Keratinocyte (primary cell): ENCODE data around the gene MYL12A. TPM values are rescaled to one million over a fixed set of nuclear protein-coding genes. Genes with fewer than 3 reads are reported as not detected.
"Not testable (repeated sequence)": the region's sequence is repeated elsewhere in the genome, so short reads cannot be mapped to it uniquely, and the experiment has no call there.

Experiments used
- DNase-seq: peaks from one replicate; pipeline ENCODE4 v3.0.0-alpha.2; 2011; ENCODE audit warnings: low read depth, missing footprints, low spot score
- FAIRE-seq: peaks from 2 replicates; lab custom pipeline; 2011; peaks lifted over from hg19 to GRCh38; lab: Jason Lieb, UNC
- H2AFZ ChIP-seq: 2 replicates; pipeline ENCODE4 v1.6.0; 2012; ENCODE audit warnings: low read length, control low read depth, inconsistent platforms; ENCODE audit not compliant: control insufficient read depth
- H3K27ac ChIP-seq: 2 replicates; pipeline ENCODE4 v1.5.1; 2011; ENCODE audit warnings: low read length; ENCODE audit not compliant: control insufficient read depth, insufficient read depth
- H3K27me3 ChIP-seq: 3 replicates; pipeline ENCODE4 v1.6.0; 2011; ENCODE audit warnings: low read length; ENCODE audit not compliant: control insufficient read depth, insufficient read depth; ENCODE audit errors: extremely low read depth
- H3K36me3 ChIP-seq, 2 experiments: 2 replicates in 1 of 2; 3 replicates in 1 of 2; pipeline ENCODE4 v1.5.1; 2011; ENCODE audit warnings: low read length in 2 of 2, mild to moderate bottlenecking in 1 of 2; ENCODE audit not compliant: control insufficient read depth in 2 of 2, insufficient read depth in 2 of 2; ENCODE audit errors: extremely low read depth in 1 of 2
- H3K4me1 ChIP-seq: 3 replicates; pipeline ENCODE4 v1.5.1; 2011; ENCODE audit warnings: low read length; ENCODE audit not compliant: control insufficient read depth, insufficient read depth; ENCODE audit errors: extremely low read depth
- H3K4me2 ChIP-seq: 3 replicates; pipeline ENCODE4 v1.6.0; 2011; ENCODE audit warnings: low read depth, low read length; ENCODE audit not compliant: control insufficient read depth, insufficient read depth; ENCODE audit errors: extremely low read depth
- H3K4me3 ChIP-seq, 3 experiments: fragments of 200-600 bp in 1 of 3; sonication (generic) in 1 of 3; 2 replicates in 2 of 3; 3 replicates in 1 of 3; pipeline ENCODE4 v1.5.1; 2011 to 2016; ENCODE audit warnings: low read length in 3 of 3, mild to moderate bottlenecking in 3 of 3, control low read depth in 2 of 3, inconsistent platforms in 1 of 3, low read depth in 1 of 3, mixed read lengths in 1 of 3, mixed run types in 1 of 3, moderate library complexity in 1 of 3; ENCODE audit not compliant: control insufficient read depth in 2 of 3, insufficient read depth in 2 of 3; ENCODE audit errors: extremely low read depth in 1 of 3
- H3K79me2 ChIP-seq: 2 replicates; pipeline ENCODE4 v1.6.0; 2012; ENCODE audit warnings: low read length; ENCODE audit not compliant: control insufficient read depth, insufficient read depth
- H3K9ac ChIP-seq: 3 replicates; pipeline ENCODE4 v1.6.0; 2011; ENCODE audit warnings: low read length; ENCODE audit not compliant: control insufficient read depth, insufficient read depth; ENCODE audit errors: extremely low read depth
- H3K9me1 ChIP-seq: 3 replicates; pipeline ENCODE4 v1.6.0; 2011; ENCODE audit warnings: low read length; ENCODE audit not compliant: control insufficient read depth, insufficient read depth; ENCODE audit errors: extremely low read depth
- H3K9me3 ChIP-seq: 2 replicates; pipeline ENCODE4 v1.5.1; 2012; ENCODE audit warnings: low read depth, low read length; ENCODE audit not compliant: control insufficient read depth
- H4K20me1 ChIP-seq: 3 replicates; pipeline ENCODE4 v1.6.0; 2011; ENCODE audit warnings: low read length; ENCODE audit not compliant: control insufficient read depth, insufficient read depth; ENCODE audit errors: extremely low read depth
- EZH2 ChIP-seq: IDR thresholded peaks from one replicate; pipeline ENCODE4 v1.6.1; 2012; ENCODE audit warnings: inconsistent platforms, mild to moderate bottlenecking, low read length, moderate library complexity
- dilution Hi-C: fragments of 300-500 bp; cut with MboI; formaldehyde crosslinking; loops from one replicate; pipeline ENCODE4 v1.7.0; 2020; ENCODE audit warnings: low sequenced_read_pairs; ENCODE audit not compliant: extremely low pct_ligation_motif_present
- polyA plus RNA-seq, 5 experiments: library from polyadenylated mRNA; depleted of rRNA in 3 of 5; stranded (reverse) in 3 of 5; stranded (forward) in 1 of 5; unstranded in 1 of 5; fragments of >200 nt; gene quantifications; 1 replicate in 1 of 5; 2 replicates in 3 of 5; 3 replicates in 1 of 5; pipeline versions ENCODE4 v1.2.1 to v1.2.3, GENCODE V29; 2011 to 2012; ENCODE audit warnings: missing spikeins in 2 of 5, low read depth in 1 of 5, low replicate concordance in 1 of 5
- TF ChIP-seq, protein P1 (sequence below), 3 experiments: IDR thresholded peaks in 1 of 3; conservative IDR thresholded peaks in 1 of 3; optimal IDR thresholded peaks in 1 of 3; 2 replicates in 2 of 3; 3 replicates in 1 of 3; pipeline versions ENCODE3 to v1.5.1; 2011; ENCODE audit warnings: low read length in 3 of 3, mild to moderate bottlenecking in 3 of 3, moderate library complexity in 2 of 3, control low read depth in 1 of 3, inconsistent platforms in 1 of 3; ENCODE audit not compliant: insufficient read depth in 2 of 3; ENCODE audit errors: extremely low read depth in 1 of 3

MYL12A gene
- polyA plus RNA-seq, 1 donor (not counting 4 experiments of a cell fraction or from before 2014, with no cell fraction given) = 759 TPM

DNA sequence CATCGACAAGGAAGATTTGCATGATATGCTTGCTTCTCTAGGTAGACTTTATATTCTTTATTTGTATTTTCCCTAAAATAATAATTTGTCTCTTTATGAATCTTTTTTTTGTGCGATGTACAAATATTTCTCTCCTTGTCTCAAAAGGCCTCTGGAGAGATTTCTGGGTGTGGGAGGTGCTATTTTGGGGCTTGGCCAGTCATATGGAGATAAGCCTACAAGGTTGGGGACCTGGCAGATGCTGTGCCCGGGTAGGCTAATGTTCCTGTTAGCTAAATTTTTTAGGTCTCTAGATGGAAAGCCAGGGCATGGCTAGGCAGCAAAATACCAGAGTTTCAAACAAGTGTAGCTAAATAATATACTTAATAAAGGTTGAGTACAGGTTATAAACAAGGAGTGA, 25.4 kb downstream of the MYL12A start:
- no peak for TF ChIP-seq EZH2
- TF ChIP-seq, protein P1, sequence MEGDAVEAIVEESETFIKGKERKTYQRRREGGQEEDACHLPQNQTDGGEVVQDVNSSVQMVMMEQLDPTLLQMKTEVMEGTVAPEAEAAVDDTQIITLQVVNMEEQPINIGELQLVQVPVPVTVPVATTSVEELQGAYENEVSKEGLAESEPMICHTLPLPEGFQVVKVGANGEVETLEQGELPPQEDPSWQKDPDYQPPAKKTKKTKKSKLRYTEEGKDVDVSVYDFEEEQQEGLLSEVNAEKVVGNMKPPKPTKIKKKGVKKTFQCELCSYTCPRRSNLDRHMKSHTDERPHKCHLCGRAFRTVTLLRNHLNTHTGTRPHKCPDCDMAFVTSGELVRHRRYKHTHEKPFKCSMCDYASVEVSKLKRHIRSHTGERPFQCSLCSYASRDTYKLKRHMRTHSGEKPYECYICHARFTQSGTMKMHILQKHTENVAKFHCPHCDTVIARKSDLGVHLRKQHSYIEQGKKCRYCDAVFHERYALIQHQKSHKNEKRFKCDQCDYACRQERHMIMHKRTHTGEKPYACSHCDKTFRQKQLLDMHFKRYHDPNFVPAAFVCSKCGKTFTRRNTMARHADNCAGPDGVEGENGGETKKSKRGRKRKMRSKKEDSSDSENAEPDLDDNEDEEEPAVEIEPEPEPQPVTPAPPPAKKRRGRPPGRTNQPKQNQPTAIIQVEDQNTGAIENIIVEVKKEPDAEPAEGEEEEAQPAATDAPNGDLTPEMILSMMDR (optimal IDR thresholded peaks at IDR 0.05 in 1 of 3, IDR thresholded peaks at IDR 0.05 in 1 of 3, conservative IDR thresholded peaks at IDR 0.05 in 1 of 3; ENCODE audit: extremely low read depth in 1 of 3, insufficient read depth in 2 of 3, low read length in 3 of 3) = no peak
- FAIRE-seq (no peak), DNase-seq (no peak)
- H3K9me1 ChIP-seq = peaks cover 6% of the 10 kb centered on the region
- H3K9me3 ChIP-seq = no peaks in the 10 kb centered on the region
- H2AFZ ChIP-seq = no peak overlapping the region
- H3K36me3 ChIP-seq = peaks cover 8 to 11% of the 10 kb centered on the region in 2 experiments
- H4K20me1 ChIP-seq = peaks cover 44% of the 10 kb centered on the region
- dilution Hi-C loops = no loop called here
- H3K4me1 ChIP-seq = peaks cover 20% of the 10 kb centered on the region
- H3K79me2 ChIP-seq = peaks cover 86% of the 10 kb centered on the region
- H3K4me2 ChIP-seq = no peak overlapping the region
- no peak overlapping the region for H3K9ac ChIP-seq
- no peak overlapping the region for H3K4me3 ChIP-seq
- no peak overlapping the region for H3K27ac ChIP-seq
- no peaks in the 10 kb centered on the region for H3K27me3 ChIP-seq

DNA sequence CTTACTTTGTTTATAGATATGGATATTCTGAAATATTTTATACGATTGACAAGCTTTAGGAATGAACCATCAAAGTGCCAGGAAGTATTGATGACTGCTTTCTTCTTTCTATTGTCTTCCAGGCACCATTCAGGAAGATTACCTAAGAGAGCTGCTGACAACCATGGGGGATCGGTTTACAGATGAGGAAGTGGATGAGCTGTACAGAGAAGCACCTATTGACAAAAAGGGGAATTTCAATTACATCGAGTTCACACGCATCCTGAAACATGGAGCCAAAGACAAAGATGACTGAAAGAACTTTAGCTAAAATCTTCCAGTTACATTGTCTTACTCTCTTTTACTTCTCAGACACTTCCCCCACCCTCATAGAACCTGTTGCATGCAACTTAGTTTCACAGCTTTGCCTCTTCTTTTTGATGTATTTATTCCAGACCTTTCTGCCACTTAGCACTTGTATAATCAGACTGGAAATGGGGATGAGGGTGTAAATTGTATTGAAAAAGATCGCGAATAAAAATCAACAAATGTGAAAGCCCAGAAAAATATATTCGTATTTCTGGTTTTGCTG, 30.1 kb downstream of the MYL12A start:
- H2AFZ ChIP-seq, H3K4me3 ChIP-seq, H3K9me3 ChIP-seq, H3K27me3 ChIP-seq, H3K27ac ChIP-seq, H3K9me1 ChIP-seq, H3K4me1 ChIP-seq, DNase-seq, H3K9ac ChIP-seq, dilution Hi-C loops, FAIRE-seq, H3K4me2 ChIP-seq: not testable (repeated sequence)
- H4K20me1 ChIP-seq = peaks cover 12% of the 10 kb centered on the region
- peaks cover 39% of the 10 kb centered on the region for H3K79me2 ChIP-seq
- H3K36me3 ChIP-seq = peaks cover 8 to 13% of the 10 kb centered on the region in 2 experiments
